HepG2 (cell line): ENCODE measurements around the gene UBL7. TPM values are rescaled to one million over a fixed set of nuclear protein-coding genes. Genes with fewer than 3 reads are reported as not detected.

Experiments used
- ASH2L ChIP-seq: fragments of 300-600, 200-600 bp; sonication (generic); IDR thresholded peaks from 2 replicates; pipeline ENCODE4 v1.7.0; 2017; ENCODE audit warnings: low read depth, mild to moderate bottlenecking, moderate library complexity, mixed read lengths, low read length; ENCODE audit not compliant: insufficient read length
- GABPA ChIP-seq, 2 experiments: IDR thresholded peaks; 2 replicates each; pipeline ENCODE4 v1.6.1; 2011 to 2016; ENCODE audit warnings: low read depth in 2 of 2, low read length in 1 of 2, missing biosample characterization in 1 of 2, missing genetic modification characterization in 1 of 2
- MED1 ChIP-seq: sonication (generic); formaldehyde crosslinking; IDR thresholded peaks from 2 replicates; pipeline ENCODE4 v1.4.0; 2020; ENCODE audit warnings: missing genetic modification reagents
- NR2F2 ChIP-seq: IDR thresholded peaks from 2 replicates; pipeline ENCODE4 v1.6.1; 2012; ENCODE audit warnings: low read depth, inconsistent platforms, borderline replicate concordance
- SAP130 ChIP-seq: IDR thresholded peaks from 2 replicates; pipeline ENCODE4 v1.6.1; 2016; ENCODE audit warnings: low read depth
- ZSCAN30 ChIP-seq: sonication (generic); formaldehyde crosslinking; IDR thresholded peaks from 2 replicates; pipeline ENCODE4 v1.5.0; 2020; ENCODE audit warnings: mild to moderate bottlenecking, missing genetic modification reagents
- polyA plus RNA-seq, 8 experiments: library from polyadenylated mRNA; depleted of rRNA in 3 of 8; stranded (reverse) in 7 of 8; unstranded in 1 of 8; fragments of >200 nt; fragmentation: Illumina TruSeq in 4 of 8; extraction: Trizol in 4 of 8; gene quantifications; 2 replicates each; pipeline versions ENCODE4 v1.2.1 to v1.2.3, GENCODE V29; 2011 to 2016; ENCODE audit warnings: low read depth in 4 of 8, missing spikeins in 1 of 8, mixed read lengths in 1 of 8; ENCODE audit not compliant: insufficient read depth in 1 of 8
- total RNA-seq, 5 experiments: library from RNA; depleted of rRNA; stranded (reverse); fragments of >200 nt; fragmentation: Illumina TruSeq; extraction: Trizol; gene quantifications; 2 replicates each; pipeline ENCODE4 v1.2.3, GENCODE V29; 2016; ENCODE audit warnings: low read depth in 1 of 5
- TF ChIP-seq, protein P1 (sequence below): sonication (generic); formaldehyde crosslinking; IDR thresholded peaks from 2 replicates; pipeline ENCODE4 v1.5.0; 2020; ENCODE audit warnings: missing genetic modification reagents
- TF ChIP-seq, protein P2 (sequence below): sonication (generic); formaldehyde crosslinking; IDR thresholded peaks from 2 replicates; pipeline ENCODE4 v1.9.0; 2022; ENCODE audit warnings: low read depth, missing genetic modification reagents
- TF ChIP-seq, protein P3 (sequence below): sonication (generic); formaldehyde crosslinking; IDR thresholded peaks from 2 replicates; pipeline ENCODE4 v1.4.0; 2020; ENCODE audit warnings: mild to moderate bottlenecking, missing genetic modification reagents, borderline replicate concordance
- TF ChIP-seq, protein P4 (sequence below): IDR thresholded peaks from 2 replicates; pipeline ENCODE4 v1.6.1; 2016; ENCODE audit warnings: low read depth, control low read depth
- TF ChIP-seq, protein P5 (sequence below): sonication (generic); formaldehyde crosslinking; IDR thresholded peaks from 2 replicates; pipeline ENCODE4 v1.8.1; 2023; ENCODE audit warnings: mild to moderate bottlenecking, missing genetic modification reagents
- TF ChIP-seq, protein P6 (sequence below): IDR thresholded peaks from 2 replicates; pipeline ENCODE4 v1.6.1; 2018; ENCODE audit warnings: missing genetic modification reagents, mild to moderate bottlenecking, missing compliant biosample characterization

UBL7 gene
- total and polyA plus RNA-seq, 2 of the 13 experiments (the other 11 are each of a cell fraction or from before 2014, with no cell fraction given): 55.0 to 63.5 TPM

DNA sequence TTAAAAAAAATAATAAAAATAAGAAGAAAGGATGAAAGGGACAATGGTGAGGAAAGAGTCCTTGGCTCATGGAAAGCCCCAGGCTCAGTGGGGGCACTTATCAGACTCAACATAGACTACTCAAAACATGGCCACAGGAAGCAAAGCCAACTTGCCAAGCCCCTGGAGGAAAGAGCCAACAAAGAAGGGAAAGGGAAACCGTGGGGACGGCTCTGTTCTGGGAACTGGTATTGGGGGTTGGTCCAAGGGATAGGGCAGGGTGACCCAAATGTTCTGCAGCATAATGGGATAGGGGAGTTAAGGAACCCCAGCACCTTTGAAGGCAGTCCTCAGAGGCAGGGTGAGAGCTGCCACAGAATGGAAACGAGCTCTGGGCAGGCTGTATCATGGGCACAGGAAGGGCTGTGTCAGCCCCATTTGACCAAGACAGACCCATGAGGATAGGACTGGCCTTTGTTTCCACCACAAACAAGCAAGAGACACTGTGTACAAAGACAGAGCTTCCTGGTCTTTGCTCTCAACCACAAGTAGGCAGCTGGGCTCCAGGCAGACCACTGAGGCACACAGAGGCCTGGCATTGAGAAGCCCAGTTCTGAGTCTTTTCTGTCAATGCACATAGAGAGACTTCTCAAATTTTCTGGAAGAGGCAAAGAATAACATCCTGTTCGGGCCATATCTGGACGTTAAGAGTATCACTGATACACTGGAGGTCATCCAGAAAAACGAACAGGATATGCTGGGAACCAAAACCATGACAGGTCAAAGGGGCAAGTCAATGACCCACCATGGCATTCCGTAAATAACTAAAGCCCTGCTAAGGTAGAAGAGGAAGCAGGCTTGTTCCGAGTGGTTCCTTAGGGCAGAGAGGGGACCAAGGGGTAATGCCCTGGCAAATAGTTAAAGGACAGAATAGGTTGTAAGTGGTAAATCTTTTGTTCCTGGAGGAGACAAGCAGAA lies 16.6 kb downstream of the UBL7 start (continued):
- TF ChIP-seq, protein P1, sequence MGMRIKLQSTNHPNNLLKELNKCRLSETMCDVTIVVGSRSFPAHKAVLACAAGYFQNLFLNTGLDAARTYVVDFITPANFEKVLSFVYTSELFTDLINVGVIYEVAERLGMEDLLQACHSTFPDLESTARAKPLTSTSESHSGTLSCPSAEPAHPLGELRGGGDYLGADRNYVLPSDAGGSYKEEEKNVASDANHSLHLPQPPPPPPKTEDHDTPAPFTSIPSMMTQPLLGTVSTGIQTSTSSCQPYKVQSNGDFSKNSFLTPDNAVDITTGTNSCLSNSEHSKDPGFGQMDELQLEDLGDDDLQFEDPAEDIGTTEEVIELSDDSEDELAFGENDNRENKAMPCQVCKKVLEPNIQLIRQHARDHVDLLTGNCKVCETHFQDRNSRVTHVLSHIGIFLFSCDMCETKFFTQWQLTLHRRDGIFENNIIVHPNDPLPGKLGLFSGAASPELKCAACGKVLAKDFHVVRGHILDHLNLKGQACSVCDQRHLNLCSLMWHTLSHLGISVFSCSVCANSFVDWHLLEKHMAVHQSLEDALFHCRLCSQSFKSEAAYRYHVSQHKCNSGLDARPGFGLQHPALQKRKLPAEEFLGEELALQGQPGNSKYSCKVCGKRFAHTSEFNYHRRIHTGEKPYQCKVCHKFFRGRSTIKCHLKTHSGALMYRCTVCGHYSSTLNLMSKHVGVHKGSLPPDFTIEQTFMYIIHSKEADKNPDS: no peak
- TF ChIP-seq, protein P2, sequence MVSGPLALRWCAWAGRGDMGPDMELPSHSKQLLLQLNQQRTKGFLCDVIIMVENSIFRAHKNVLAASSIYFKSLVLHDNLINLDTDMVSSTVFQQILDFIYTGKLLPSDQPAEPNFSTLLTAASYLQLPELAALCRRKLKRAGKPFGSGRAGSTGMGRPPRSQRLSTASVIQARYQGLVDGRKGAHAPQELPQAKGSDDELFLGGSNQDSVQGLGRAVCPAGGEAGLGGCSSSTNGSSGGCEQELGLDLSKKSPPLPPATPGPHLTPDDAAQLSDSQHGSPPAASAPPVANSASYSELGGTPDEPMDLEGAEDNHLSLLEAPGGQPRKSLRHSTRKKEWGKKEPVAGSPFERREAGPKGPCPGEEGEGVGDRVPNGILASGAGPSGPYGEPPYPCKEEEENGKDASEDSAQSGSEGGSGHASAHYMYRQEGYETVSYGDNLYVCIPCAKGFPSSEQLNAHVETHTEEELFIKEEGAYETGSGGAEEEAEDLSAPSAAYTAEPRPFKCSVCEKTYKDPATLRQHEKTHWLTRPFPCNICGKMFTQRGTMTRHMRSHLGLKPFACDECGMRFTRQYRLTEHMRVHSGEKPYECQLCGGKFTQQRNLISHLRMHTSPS: peak; percentile 61; the same call in 1 of the 2 replicates
- TF ChIP-seq, protein P3, sequence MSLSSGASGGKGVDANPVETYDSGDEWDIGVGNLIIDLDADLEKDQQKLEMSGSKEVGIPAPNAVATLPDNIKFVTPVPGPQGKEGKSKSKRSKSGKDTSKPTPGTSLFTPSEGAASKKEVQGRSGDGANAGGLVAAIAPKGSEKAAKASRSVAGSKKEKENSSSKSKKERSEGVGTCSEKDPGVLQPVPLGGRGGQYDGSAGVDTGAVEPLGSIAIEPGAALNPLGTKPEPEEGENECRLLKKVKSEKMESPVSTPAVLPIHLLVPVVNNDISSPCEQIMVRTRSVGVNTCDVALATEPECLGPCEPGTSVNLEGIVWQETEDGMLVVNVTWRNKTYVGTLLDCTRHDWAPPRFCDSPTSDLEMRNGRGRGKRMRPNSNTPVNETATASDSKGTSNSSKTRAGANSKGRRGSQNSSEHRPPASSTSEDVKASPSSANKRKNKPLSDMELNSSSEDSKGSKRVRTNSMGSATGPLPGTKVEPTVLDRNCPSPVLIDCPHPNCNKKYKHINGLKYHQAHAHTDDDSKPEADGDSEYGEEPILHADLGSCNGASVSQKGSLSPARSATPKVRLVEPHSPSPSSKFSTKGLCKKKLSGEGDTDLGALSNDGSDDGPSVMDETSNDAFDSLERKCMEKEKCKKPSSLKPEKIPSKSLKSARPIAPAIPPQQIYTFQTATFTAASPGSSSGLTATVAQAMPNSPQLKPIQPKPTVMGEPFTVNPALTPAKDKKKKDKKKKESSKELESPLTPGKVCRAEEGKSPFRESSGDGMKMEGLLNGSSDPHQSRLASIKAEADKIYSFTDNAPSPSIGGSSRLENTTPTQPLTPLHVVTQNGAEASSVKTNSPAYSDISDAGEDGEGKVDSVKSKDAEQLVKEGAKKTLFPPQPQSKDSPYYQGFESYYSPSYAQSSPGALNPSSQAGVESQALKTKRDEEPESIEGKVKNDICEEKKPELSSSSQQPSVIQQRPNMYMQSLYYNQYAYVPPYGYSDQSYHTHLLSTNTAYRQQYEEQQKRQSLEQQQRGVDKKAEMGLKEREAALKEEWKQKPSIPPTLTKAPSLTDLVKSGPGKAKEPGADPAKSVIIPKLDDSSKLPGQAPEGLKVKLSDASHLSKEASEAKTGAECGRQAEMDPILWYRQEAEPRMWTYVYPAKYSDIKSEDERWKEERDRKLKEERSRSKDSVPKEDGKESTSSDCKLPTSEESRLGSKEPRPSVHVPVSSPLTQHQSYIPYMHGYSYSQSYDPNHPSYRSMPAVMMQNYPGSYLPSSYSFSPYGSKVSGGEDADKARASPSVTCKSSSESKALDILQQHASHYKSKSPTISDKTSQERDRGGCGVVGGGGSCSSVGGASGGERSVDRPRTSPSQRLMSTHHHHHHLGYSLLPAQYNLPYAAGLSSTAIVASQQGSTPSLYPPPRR (CRISPR knock-in tag): 0 out of 2 replicates have a peak, but pooled peaks have one; percentile 33
- TF ChIP-seq SAP130 (CRISPR knock-in tag): peak; percentile 46; the same call in 1 of the 2 replicates
- TF ChIP-seq, protein P4, sequence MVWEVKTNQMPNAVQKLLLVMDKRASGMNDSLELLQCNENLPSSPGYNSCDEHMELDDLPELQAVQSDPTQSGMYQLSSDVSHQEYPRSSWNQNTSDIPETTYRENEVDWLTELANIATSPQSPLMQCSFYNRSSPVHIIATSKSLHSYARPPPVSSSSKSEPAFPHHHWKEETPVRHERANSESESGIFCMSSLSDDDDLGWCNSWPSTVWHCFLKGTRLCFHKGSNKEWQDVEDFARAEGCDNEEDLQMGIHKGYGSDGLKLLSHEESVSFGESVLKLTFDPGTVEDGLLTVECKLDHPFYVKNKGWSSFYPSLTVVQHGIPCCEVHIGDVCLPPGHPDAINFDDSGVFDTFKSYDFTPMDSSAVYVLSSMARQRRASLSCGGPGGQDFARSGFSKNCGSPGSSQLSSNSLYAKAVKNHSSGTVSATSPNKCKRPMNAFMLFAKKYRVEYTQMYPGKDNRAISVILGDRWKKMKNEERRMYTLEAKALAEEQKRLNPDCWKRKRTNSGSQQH (CRISPR knock-in tag): 0 out of 2 replicates have a peak, but pooled peaks have one; percentile 33
- peak; percentile 75 for TF ChIP-seq MED1 (CRISPR knock-in tag)
- TF ChIP-seq, protein P5, sequence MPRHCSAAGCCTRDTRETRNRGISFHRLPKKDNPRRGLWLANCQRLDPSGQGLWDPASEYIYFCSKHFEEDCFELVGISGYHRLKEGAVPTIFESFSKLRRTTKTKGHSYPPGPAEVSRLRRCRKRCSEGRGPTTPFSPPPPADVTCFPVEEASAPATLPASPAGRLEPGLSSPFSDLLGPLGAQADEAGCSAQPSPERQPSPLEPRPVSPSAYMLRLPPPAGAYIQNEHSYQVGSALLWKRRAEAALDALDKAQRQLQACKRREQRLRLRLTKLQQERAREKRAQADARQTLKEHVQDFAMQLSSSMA: 0 out of 2 replicates have a peak, but pooled peaks have one; percentile 20
- TF ChIP-seq ASH2L: peak; percentile 48
- TF ChIP-seq, protein P6, sequence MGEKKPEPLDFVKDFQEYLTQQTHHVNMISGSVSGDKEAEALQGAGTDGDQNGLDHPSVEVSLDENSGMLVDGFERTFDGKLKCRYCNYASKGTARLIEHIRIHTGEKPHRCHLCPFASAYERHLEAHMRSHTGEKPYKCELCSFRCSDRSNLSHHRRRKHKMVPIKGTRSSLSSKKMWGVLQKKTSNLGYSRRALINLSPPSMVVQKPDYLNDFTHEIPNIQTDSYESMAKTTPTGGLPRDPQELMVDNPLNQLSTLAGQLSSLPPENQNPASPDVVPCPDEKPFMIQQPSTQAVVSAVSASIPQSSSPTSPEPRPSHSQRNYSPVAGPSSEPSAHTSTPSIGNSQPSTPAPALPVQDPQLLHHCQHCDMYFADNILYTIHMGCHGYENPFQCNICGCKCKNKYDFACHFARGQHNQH (CRISPR knock-in tag): 0 out of 2 replicates have a peak, but pooled peaks have one; percentile 31
- TF ChIP-seq NR2F2: peak; percentile 86
- no peak for TF ChIP-seq GABPA (IDR thresholded peaks at IDR 0.05; ENCODE audit: low read depth, low read length)
- TF ChIP-seq GABPA (CRISPR knock-in tag; IDR thresholded peaks at IDR 0.05; ENCODE audit: low read depth): peak; percentile 33; the same call in 1 of the 2 replicates
- TF ChIP-seq ZSCAN30 (CRISPR knock-in tag): no peak
